ENCODE data around the gene GRIN2B. TPM values are rescaled to one million over a fixed set of nuclear protein-coding genes. Genes with fewer than 3 reads are reported as not detected.

Gene GRIN2B
- total and polyA plus RNA-seq, 2 donors (not counting 1 experiment from before 2014, with no cell fraction given), result 0.22 TPM; not detected in 1

GRCh38 chr12:13980538-13981295 is 685 bp downstream of the GRIN2B start:
- peak overlapping the region; percentile 58 for H2AFZ ChIP-seq (ENCODE audit: insufficient read depth, low read depth, low read length, poor library complexity, severe bottlenecking)
- WGBS (ENCODE audit: insufficient coverage), result 3% methylated on average over 42 of the region's 53 CpGs
- peak overlapping the region; percentile 84 for H3K4me2 ChIP-seq (replicated peaks; ENCODE audit: low read depth, low read length, poor library complexity, severe bottlenecking)
- peaks cover 0 to 9% (median 0%) of the 10 kb centered on the region in 3 donors for H3K9me3 ChIP-seq (ENCODE audit: control extremely low read depth in 1 of 3, control insufficient read depth in 2 of 3, insufficient read depth in 1 of 3, low read length in 2 of 3)
- no peak overlapping the region for H3K27ac ChIP-seq (ENCODE audit: low read length in 2 of 2)
- intact Hi-C loops (cut with micrococcal nuclease), result no loop called here
- peaks cover 21 to 23% of the 10 kb centered on the region in 2 donors for H3K4me1 ChIP-seq (ENCODE audit: control insufficient read depth in 2 of 2, insufficient read depth in 2 of 2, low read length in 2 of 2)
- Mint-ChIP-seq H3K9me3 (ENCODE audit: insufficient read depth) (no peaks in the 10 kb centered on the region), H3K4me3 (peak overlapping the region; percentile 86), H3K27me3 (peaks cover 84% of the 10 kb centered on the region), H3K4me1 (peaks cover 26% of the 10 kb centered on the region), H3K27ac (no peak overlapping the region)
- no peaks in the 10 kb centered on the region for H3K36me3 ChIP-seq (replicated peaks in 1 of 2; ENCODE audit: control extremely low read depth in 1 of 2, control insufficient read depth in 1 of 2, extremely low read depth in 1 of 2, insufficient read depth in 2 of 2, low read length in 1 of 2)
- no peak for TF ChIP-seq EZH2 (IDR thresholded peaks at IDR 0.05; ENCODE audit: borderline replicate concordance, insufficient read depth, low read depth, low read length, poor library complexity, severe bottlenecking)
- TF ChIP-seq CTCF (IDR thresholded peaks at IDR 0.05), result no peak
- no peaks in the 10 kb centered on the region for H4K20me1 ChIP-seq (ENCODE audit: control insufficient read depth, insufficient read depth, low read length, poor library complexity, severe bottlenecking)
- peak overlapping the region in 4 of 5 experiments; percentile 24 to 60 (median 36) for H3K4me3 ChIP-seq (ENCODE audit: control extremely low read depth in 1 of 5, extremely low read depth in 1 of 5, insufficient read depth in 1 of 5, low read depth in 2 of 5, low read length in 4 of 5)
- peak overlapping the region; percentile 53 for H3K9ac ChIP-seq (ENCODE audit: low read length)
- no peaks in the 10 kb centered on the region for H3K79me2 ChIP-seq (ENCODE audit: control insufficient read depth, insufficient read depth, low read length)
- DNase-seq (peak; percentile 26), ATAC-seq (ENCODE audit: low read depth) (no peak)
- ChIA-PET POLR2A (no interaction called here), CTCF (no interaction called here)
- H3K27me3 ChIP-seq (replicated peaks in 1 of 4; ENCODE audit: control extremely low read depth in 1 of 4, control insufficient read depth in 3 of 4, insufficient read depth in 4 of 4, low read length in 3 of 4), result peaks cover 0 to 61% (median 42%) of the 10 kb centered on the region in 4 experiments

- H3K36me3 ChIP-seq (replicated peaks in 1 of 2; ENCODE audit: control extremely low read depth in 1 of 2, control insufficient read depth in 1 of 2, extremely low read depth in 1 of 2, insufficient read depth in 2 of 2, low read length in 1 of 2), result no peaks in the 10 kb centered on the region
- peaks cover 21 to 23% of the 10 kb centered on the region in 2 donors for H3K4me1 ChIP-seq (ENCODE audit: control insufficient read depth in 2 of 2, insufficient read depth in 2 of 2, low read length in 2 of 2)
- no peaks in the 10 kb centered on the region for H4K20me1 ChIP-seq (ENCODE audit: control insufficient read depth, insufficient read depth, low read length, poor library complexity, severe bottlenecking)
- no peak for TF ChIP-seq EZH2 (IDR thresholded peaks at IDR 0.05; ENCODE audit: borderline replicate concordance, insufficient read depth, low read depth, low read length, poor library complexity, severe bottlenecking)
- no peak for TF ChIP-seq CTCF (IDR thresholded peaks at IDR 0.05)
- no peak for DNase-seq
- Mint-ChIP-seq H3K4me1 (peaks cover 26% of the 10 kb centered on the region), H3K27me3 (peaks cover 87% of the 10 kb centered on the region), H3K4me3 (peak overlapping the region; percentile 56), H3K9me3 (ENCODE audit: insufficient read depth) (no peaks in the 10 kb centered on the region), H3K27ac (no peak overlapping the region)
- H3K79me2 ChIP-seq (ENCODE audit: control insufficient read depth, insufficient read depth, low read length), result no peaks in the 10 kb centered on the region
- no peak overlapping the region for H3K4me3 ChIP-seq (ENCODE audit: control extremely low read depth in 1 of 5, extremely low read depth in 1 of 5, insufficient read depth in 1 of 5, low read depth in 2 of 5, low read length in 4 of 5)
- no peak overlapping the region for H2AFZ ChIP-seq (ENCODE audit: insufficient read depth, low read depth, low read length, poor library complexity, severe bottlenecking)
- H3K27me3 ChIP-seq (replicated peaks in 1 of 4; ENCODE audit: control extremely low read depth in 1 of 4, control insufficient read depth in 3 of 4, insufficient read depth in 4 of 4, low read length in 3 of 4), result peaks cover 0 to 64% (median 42%) of the 10 kb centered on the region in 4 experiments
- H3K9ac ChIP-seq (ENCODE audit: low read length), result no peak overlapping the region
- H3K27ac ChIP-seq (ENCODE audit: low read length in 2 of 2), result no peak overlapping the region
- H3K9me3 ChIP-seq (ENCODE audit: control extremely low read depth in 1 of 3, control insufficient read depth in 2 of 3, insufficient read depth in 1 of 3, low read length in 2 of 3), result peaks cover 0 to 9% (median 0%) of the 10 kb centered on the region in 3 donors
- ChIA-PET CTCF (no interaction called here), POLR2A (no interaction called here)
- intact Hi-C loops (cut with micrococcal nuclease), result no loop called here
- ATAC-seq (ENCODE audit: low read depth), result no peak
- peak overlapping the region; percentile 84 for H3K4me2 ChIP-seq (replicated peaks; ENCODE audit: low read depth, low read length, poor library complexity, severe bottlenecking)
- WGBS (ENCODE audit: insufficient coverage), result 20% methylated on average over 13 of the region's 15 CpGs
Observed at GRCh38 chr12:13979772-13980378, 1.5 kb downstream of the GRIN2B start.
